ENCODE measurements around the gene NR3C2. TPM values are rescaled to one million over a fixed set of nuclear protein-coding genes. Genes with fewer than 3 reads are reported as not detected.
A peak's percentile ranks its signal among the peaks of the same experiment; 100 is the strongest.

NR3C2 gene
- total RNA-seq: 10 to 100 TPM; 17.6 to 19.9 TPM
- polyA plus RNA-seq (ENCODE audit: insufficient read depth, low read depth, low replicate concordance): 28.1 TPM
- long read RNA-seq, donor 1: 0 reads
- long read RNA-seq, donor 2: 0 reads

DNA sequence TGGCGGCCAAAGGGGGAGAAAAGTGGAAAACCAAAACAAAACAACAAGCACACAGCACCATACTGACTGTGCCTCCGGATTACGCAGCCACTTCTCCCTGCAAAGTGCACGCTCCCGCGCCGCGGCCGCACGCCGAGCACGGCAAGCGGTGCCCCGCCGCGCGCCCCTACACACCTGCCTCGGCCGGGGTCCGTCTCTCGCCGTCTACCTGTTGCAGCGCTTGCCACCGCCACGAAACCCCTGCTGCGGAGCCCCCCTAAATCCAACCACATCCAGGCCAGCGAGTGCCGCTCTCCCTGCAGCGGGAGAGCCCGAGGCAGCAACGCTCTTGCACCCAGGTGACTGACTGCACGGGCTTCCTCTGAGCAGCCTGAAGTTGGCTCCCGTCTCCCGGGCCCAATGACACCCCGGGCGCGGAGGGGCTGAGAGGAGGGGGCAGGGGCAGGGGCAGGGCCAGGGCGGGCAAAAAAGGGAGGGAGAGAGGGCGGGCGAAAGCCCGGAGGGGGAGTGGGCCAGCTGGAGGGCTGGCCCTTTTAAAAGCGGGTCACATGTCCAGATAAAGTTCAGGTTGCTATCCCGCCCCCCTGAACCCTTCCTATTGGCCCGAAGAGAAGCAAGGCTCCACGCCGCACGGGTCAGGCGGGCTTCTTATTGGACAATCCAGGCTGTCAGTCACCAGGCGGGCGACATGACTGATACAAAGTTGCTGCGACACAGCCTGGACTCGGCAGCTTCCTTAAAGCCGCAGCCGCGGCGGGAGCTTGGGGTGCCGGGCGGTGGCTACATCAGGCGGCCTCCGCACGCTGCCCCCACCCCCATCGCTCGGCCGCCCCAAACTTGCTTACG is at the start of gene NR3C2:
Gene NR3C2, minus strand, starts transcription at position 429 of the 846 bp plus-strand sequence.
- 1% methylated on average over 22 to 64 of the region's 65 CpGs for WGBS, 2 donors
- peak within 1 kb of the TSS; percentile 86 to 91 for H3K4me3 ChIP-seq
- H3K4me1 ChIP-seq: peaks cover 5% of the 10 kb centered on the region
- H3K36me3 ChIP-seq (ENCODE audit: low read depth, missing control alignments): no peaks in the 10 kb centered on the region
- peak within 1 kb of the TSS; percentile 69 to 91 for H3K27ac ChIP-seq
- no peaks in the 10 kb centered on the region for H3K9me3 ChIP-seq
- H3K27me3 ChIP-seq: no peaks in the 10 kb centered on the region
- peak; percentile 100 for DNase-seq
- peak; percentile 98 for TF ChIP-seq POLR2A (IDR thresholded peaks at IDR 0.05)
- TF ChIP-seq, protein P1, sequence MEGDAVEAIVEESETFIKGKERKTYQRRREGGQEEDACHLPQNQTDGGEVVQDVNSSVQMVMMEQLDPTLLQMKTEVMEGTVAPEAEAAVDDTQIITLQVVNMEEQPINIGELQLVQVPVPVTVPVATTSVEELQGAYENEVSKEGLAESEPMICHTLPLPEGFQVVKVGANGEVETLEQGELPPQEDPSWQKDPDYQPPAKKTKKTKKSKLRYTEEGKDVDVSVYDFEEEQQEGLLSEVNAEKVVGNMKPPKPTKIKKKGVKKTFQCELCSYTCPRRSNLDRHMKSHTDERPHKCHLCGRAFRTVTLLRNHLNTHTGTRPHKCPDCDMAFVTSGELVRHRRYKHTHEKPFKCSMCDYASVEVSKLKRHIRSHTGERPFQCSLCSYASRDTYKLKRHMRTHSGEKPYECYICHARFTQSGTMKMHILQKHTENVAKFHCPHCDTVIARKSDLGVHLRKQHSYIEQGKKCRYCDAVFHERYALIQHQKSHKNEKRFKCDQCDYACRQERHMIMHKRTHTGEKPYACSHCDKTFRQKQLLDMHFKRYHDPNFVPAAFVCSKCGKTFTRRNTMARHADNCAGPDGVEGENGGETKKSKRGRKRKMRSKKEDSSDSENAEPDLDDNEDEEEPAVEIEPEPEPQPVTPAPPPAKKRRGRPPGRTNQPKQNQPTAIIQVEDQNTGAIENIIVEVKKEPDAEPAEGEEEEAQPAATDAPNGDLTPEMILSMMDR (IDR thresholded peaks at IDR 0.05): peak in 1 of 3 experiments; percentile 10
- intact Hi-C loops (cut with DNase I; ENCODE audit: low total_unique reads): no loop called here

DNA sequence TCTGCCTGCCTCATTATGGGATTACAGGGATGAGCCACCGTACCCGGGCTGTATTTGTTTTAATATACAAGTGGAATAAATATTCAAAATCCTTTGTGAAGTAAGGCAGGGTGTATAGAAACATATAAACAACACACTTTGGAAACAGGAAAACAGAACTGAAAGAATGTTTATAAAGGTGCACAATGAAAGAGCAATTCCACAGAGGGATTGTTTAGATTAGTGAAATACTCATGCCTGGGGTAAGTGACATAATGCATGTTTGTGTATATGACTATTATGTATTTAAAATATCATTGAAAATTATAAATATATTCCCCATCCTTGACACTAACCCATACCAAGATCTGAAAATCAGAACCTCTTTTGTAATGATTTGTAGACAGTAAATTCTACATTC is 45.0 kb upstream of the NR3C2 start:
- Histone ChIP-seq H3K27ac (no peak overlapping the region), H3K4me3 (no peak overlapping the region), H3K4me1 (no peaks in the 10 kb centered on the region), H3K36me3 (ENCODE audit: low read depth, missing control alignments) (no peaks in the 10 kb centered on the region), H3K9me3 (no peaks in the 10 kb centered on the region), H3K27me3 (no peaks in the 10 kb centered on the region)
- 62 to 92% methylated on average over 2 of the region's 2 CpGs for WGBS, 2 donors
- TF ChIP-seq, protein P1 (IDR thresholded peaks at IDR 0.05): no peak
- TF ChIP-seq POLR2A (IDR thresholded peaks at IDR 0.05): no peak
- DNase-seq: no peak
- intact Hi-C loops (cut with DNase I; ENCODE audit: low total_unique reads): no loop called here

DNA sequence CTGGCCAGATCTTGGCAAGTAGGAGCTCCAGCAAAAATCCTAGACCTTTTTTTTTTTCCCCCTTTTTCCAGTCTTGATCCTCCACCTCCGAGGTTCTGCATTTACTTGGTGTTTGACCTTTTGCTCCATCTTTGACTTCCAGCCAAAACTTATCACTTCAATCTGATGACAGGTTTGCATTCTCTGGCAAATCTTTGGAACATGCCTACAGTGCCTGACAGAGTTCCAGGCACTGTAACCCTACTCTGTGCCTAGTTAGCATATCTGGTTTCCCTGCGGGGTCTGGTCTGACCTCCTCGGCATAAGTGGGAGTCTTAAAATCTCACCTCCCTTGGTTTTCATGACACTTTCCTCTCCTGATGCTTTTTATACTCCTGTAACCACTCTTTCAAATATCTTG is 39.4 kb upstream of the NR3C2 start:
- DNase-seq: no peak
- Histone ChIP-seq H3K4me3 (no peak overlapping the region), H3K27me3 (no peaks in the 10 kb centered on the region), H3K9me3 (no peaks in the 10 kb centered on the region), H3K4me1 (no peaks in the 10 kb centered on the region), H3K27ac (no peak overlapping the region), H3K36me3 (ENCODE audit: low read depth, missing control alignments) (no peaks in the 10 kb centered on the region)
- no peak for TF ChIP-seq POLR2A (IDR thresholded peaks at IDR 0.05)
- intact Hi-C loops (cut with DNase I; ENCODE audit: low total_unique reads): no loop called here
- WGBS, 2 donors: 67 to 80% methylated on average over 3 of the region's 3 CpGs

DNA sequence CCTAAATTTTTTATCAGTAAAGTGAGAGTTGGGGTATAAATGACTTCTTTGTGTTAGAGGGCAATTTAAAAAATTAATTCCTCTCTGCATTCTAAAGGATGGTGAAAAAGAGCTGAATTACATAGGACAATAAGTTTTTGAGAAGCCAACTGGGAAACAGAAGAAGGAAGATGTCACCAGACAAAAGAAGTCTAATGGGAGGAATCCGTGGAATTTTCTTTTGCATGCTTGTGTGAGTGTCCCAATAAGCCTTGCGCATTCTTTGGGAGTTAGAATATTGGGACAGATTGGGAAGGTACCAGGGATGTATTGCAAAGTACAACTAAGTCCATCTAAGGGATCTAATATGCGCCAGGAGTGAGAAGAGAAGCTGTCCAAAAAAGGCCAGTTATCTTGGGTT is 35.1 kb upstream of the NR3C2 start:
- H3K9me3 ChIP-seq: no peaks in the 10 kb centered on the region
- H3K4me1 ChIP-seq: no peaks in the 10 kb centered on the region
- no peak for TF ChIP-seq POLR2A (IDR thresholded peaks at IDR 0.05)
- TF ChIP-seq, protein P1 (IDR thresholded peaks at IDR 0.05): no peak
- no peak overlapping the region for H3K27ac ChIP-seq
- H3K27me3 ChIP-seq: no peaks in the 10 kb centered on the region
- no peak overlapping the region for H3K4me3 ChIP-seq
- H3K36me3 ChIP-seq (ENCODE audit: low read depth, missing control alignments): no peaks in the 10 kb centered on the region
- WGBS, 2 donors: 34 to 87% methylated on average over 3 of the region's 3 CpGs
- no peak for DNase-seq
- intact Hi-C loops (cut with DNase I; ENCODE audit: low total_unique reads): no loop called here

DNA sequence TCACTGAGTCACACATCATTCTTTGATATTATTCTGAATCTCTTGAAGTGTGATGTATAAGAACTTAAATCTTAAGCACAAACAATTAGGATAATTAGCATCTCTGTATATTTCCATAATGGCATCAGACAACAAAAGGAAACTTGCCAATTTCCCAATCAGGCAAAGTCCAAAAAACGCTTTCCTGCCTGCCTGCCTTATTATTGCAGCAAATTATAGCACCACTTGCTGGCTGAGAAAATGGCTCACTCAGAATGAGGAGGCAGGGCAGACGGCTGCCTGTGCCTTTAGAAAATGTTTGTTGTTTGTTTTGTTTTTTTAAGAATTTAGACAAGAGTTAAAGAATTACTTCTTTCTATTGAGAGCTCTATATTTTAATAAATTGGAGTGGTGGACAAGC is 27.7 kb upstream of the NR3C2 start:
- TF ChIP-seq POLR2A (IDR thresholded peaks at IDR 0.05): no peak
- TF ChIP-seq, protein P1 (IDR thresholded peaks at IDR 0.05): no peak
- no peak overlapping the region for H3K4me3 ChIP-seq
- no peaks in the 10 kb centered on the region for H3K27me3 ChIP-seq
- H3K36me3 ChIP-seq (ENCODE audit: low read depth, missing control alignments): no peaks in the 10 kb centered on the region
- no peak overlapping the region for H3K27ac ChIP-seq
- H3K9me3 ChIP-seq: no peaks in the 10 kb centered on the region
- no peaks in the 10 kb centered on the region for H3K4me1 ChIP-seq
- intact Hi-C loops (cut with DNase I; ENCODE audit: low total_unique reads): no loop called here
- DNase-seq: no peak
- 65 to 67% methylated on average over 2 of the region's 2 CpGs for WGBS, 2 donors

All from testis (tissue), 5 donors.